ENCODE results near the gene DPYD. TPM values are rescaled to one million over a fixed set of nuclear protein-coding genes. Genes with fewer than 3 reads are reported as not detected.

Gene DPYD
- total and polyA plus RNA-seq, 12 donors = 4.1 to 22.0 (median 7.0) TPM

GRCh38 chr1:97137862-97138514, 782.8 kb downstream of the DPYD start:
- peak overlapping the region in 6 of 10 donors; percentile 1 to 45 (median 29) for H3K4me3 ChIP-seq
- peak; percentile 41 to 77 (median 68) for TF ChIP-seq CTCF (IDR thresholded peaks at IDR 0.05)
- no peaks in the 10 kb centered on the region for H3K36me3 ChIP-seq
- WGBS, 2 donors = 52 to 59% methylated on average over 5 of the region's 5 CpGs
- intact Hi-C loops (cut with DNase I) = loop anchor here in 2 of 10 donors (5.0 to 10.0 kb wide), 3 partner anchors 679 to 917 kb away; no protein-coding TSS in a partner anchor
- DNase-seq = peak in 1 of 2 donors; percentile 63
- H3K27me3 ChIP-seq = no peaks in the 10 kb centered on the region
- ATAC-seq = peak; percentile 83 to 98 (median 92)
- H3K9me3 ChIP-seq = no peaks in the 10 kb centered on the region
- H3K27ac ChIP-seq = peak overlapping the region in 3 of 10 donors; percentile 27 to 54 (median 33)
- peaks cover 0 to 15% (median 8%) of the 10 kb centered on the region in 9 donors for H3K4me1 ChIP-seq

- no peaks in the 10 kb centered on the region for H3K9me3 ChIP-seq
- H3K27ac ChIP-seq = no peak overlapping the region
- no peak overlapping the region for H3K4me3 ChIP-seq
- no peaks in the 10 kb centered on the region for H3K27me3 ChIP-seq
- H3K4me1 ChIP-seq = peaks cover 0 to 15% (median 8%) of the 10 kb centered on the region in 9 donors
- no peak for TF ChIP-seq CTCF (IDR thresholded peaks at IDR 0.05)
- no peaks in the 10 kb centered on the region for H3K36me3 ChIP-seq
- ATAC-seq = no peak
- no peak for DNase-seq
- 92 to 95% methylated on average over 5 of the region's 5 CpGs for WGBS, 2 donors
- intact Hi-C loops (cut with DNase I) = loop anchor here in 2 of 10 donors (5.0 to 10.0 kb wide), 3 partner anchors 680 to 918 kb away; no protein-coding TSS in a partner anchor
These were observed 783.8 kb downstream of the DPYD start for GRCh38 chr1:97136996-97137395.

GRCh38 chr1:97135972-97136371, 784.9 kb downstream of the DPYD start:
- ATAC-seq = no peak
- Histone ChIP-seq H3K4me3 (no peak overlapping the region), H3K27ac (no peak overlapping the region), H3K4me1 (peaks cover 0 to 15% (median 8%) of the 10 kb centered on the region in 9 donors), H3K9me3 (no peaks in the 10 kb centered on the region), H3K36me3 (peaks cover 0 to 7% (median 0%) of the 10 kb centered on the region in 9 donors), H3K27me3 (no peaks in the 10 kb centered on the region)
- 94 to 95% methylated on average over 4 of the region's 4 CpGs for WGBS, 2 donors
- DNase-seq = no peak
- TF ChIP-seq CTCF (IDR thresholded peaks at IDR 0.05) = no peak
- intact Hi-C loops (cut with DNase I) = loop anchor here in 2 of 10 donors (5.0 to 10.0 kb wide), 3 partner anchors 681 to 919 kb away; no protein-coding TSS in a partner anchor

GRCh38 chr1:97128426-97128825, 792.4 kb downstream of the DPYD start:
- no peaks in the 10 kb centered on the region for H3K27me3 ChIP-seq
- no peak for DNase-seq
- intact Hi-C loops (cut with DNase I) = no loop called here

More at GRCh38 chr1:97128426-97128825, 792.4 kb downstream of the DPYD start:
- no peak for ATAC-seq
- Histone ChIP-seq H3K4me3 (no peak overlapping the region), H3K9me3 (no peaks in the 10 kb centered on the region), H3K4me1 (no peaks in the 10 kb centered on the region), H3K36me3 (peaks cover 0 to 7% (median 0%) of the 10 kb centered on the region in 9 donors), H3K27ac (no peak overlapping the region)
- TF ChIP-seq CTCF (IDR thresholded peaks at IDR 0.05) = no peak
- 91 to 93% methylated on average over 3 of the region's 3 CpGs for WGBS, 2 donors

All from heart right ventricle (tissue), 16 donors.